Endodermal cell (in vitro differentiated cells): ENCODE data around the gene LAMB4. TPM values are rescaled to one million over a fixed set of nuclear protein-coding genes. Genes with fewer than 3 reads are reported as not detected.
A peak's percentile ranks its signal among the peaks of the same experiment; 100 is the strongest.

Experiments
- DNase-seq: peaks from one replicate; pipeline ENCODE4 v3.0.0-alpha.2; 2017
- H3K27ac ChIP-seq: 2 replicates; pipeline ENCODE4 v1.5.1; 2013; ENCODE audit warnings: mild to moderate bottlenecking, low read depth, low read length, moderate library complexity
- H3K27me3 ChIP-seq: 2 replicates; pipeline ENCODE4 v1.6.1; 2013; ENCODE audit warnings: mild to moderate bottlenecking, low read length, moderate library complexity; ENCODE audit not compliant: insufficient read depth, control insufficient read depth, poor library complexity, severe bottlenecking
- H3K36me3 ChIP-seq: 2 replicates; pipeline ENCODE4 v1.7.0; 2013; ENCODE audit warnings: mild to moderate bottlenecking, low read length, moderate library complexity; ENCODE audit not compliant: control insufficient read depth, insufficient read depth
- H3K4me1 ChIP-seq: one replicate; pipeline ENCODE4 v1.7.0; 2013; ENCODE audit warnings: low read length; ENCODE audit not compliant: control insufficient read depth, insufficient read depth
- H3K4me3 ChIP-seq: 2 replicates; pipeline ENCODE4 v1.5.1; 2013; ENCODE audit warnings: mild to moderate bottlenecking, low read length, moderate library complexity
- H3K9ac ChIP-seq: 2 replicates; pipeline ENCODE4 v1.6.1; 2013; ENCODE audit warnings: mild to moderate bottlenecking, low read length, moderate library complexity; ENCODE audit not compliant: poor library complexity, severe bottlenecking; ENCODE audit errors: extremely low read depth
- H3K9me3 ChIP-seq: 2 replicates; pipeline ENCODE4 v1.6.1; 2013; ENCODE audit warnings: mild to moderate bottlenecking, low read length, moderate library complexity; ENCODE audit not compliant: control insufficient read depth
- H3K27ac Mint-ChIP-seq: 2 replicates; pipeline ENCODE4 v1.8.0; 2020; ENCODE audit warnings: mixed read lengths
- H3K27me3 Mint-ChIP-seq: 2 replicates; pipeline ENCODE4 v1.8.0; 2021; ENCODE audit warnings: mild to moderate bottlenecking, mixed read lengths; ENCODE audit not compliant: insufficient read depth
- H3K36me3 Mint-ChIP-seq: 2 replicates; pipeline ENCODE4 v1.8.0; 2020; ENCODE audit warnings: low read depth, mixed read lengths
- H3K4me1 Mint-ChIP-seq: 2 replicates; pipeline ENCODE4 v1.8.0; 2020; ENCODE audit warnings: mixed read lengths
- H3K4me3 Mint-ChIP-seq: 2 replicates; pipeline ENCODE4 v1.8.0; 2020; ENCODE audit warnings: mild to moderate bottlenecking, moderate library complexity, mixed read lengths
- H3K9me3 Mint-ChIP-seq: 2 replicates; pipeline ENCODE4 v1.8.0; 2020; ENCODE audit warnings: mild to moderate bottlenecking, mixed read lengths
- CTCF ChIP-seq: fragments of 200-600 bp; sonication (generic); conservative IDR thresholded peaks from 2 replicates; pipeline ENCODE4 v1.5.0; 2021; ENCODE audit warnings: antibody characterized with exemption, mild to moderate bottlenecking
- WGBS, 2 experiments: methylation state at CpG; one replicate each; pipeline versions ENCODE4 v1.1.5 to v1.1.7; 2013; ENCODE audit warnings: missing lambda C conversion rate in 2 of 2, mixed read lengths in 1 of 2; ENCODE audit not compliant: insufficient coverage in 1 of 2, insufficient read length in 1 of 2; 5-methylcytosine and 5-hydroxymethylcytosine counted together
- total RNA-seq, 2 donors: library from RNA; stranded (reverse); fragmentation: NEBNext Ultra II Directional in 1 of 2; extraction: Animal tissue kit (Norgen Biotek cat#: 25700) in 1 of 2; gene quantifications; 2 replicates in 1 of 2; 3 replicates in 1 of 2; pipeline ENCODE4 v1.2.1, GENCODE V29; 2021

The LAMB4 gene
- total RNA-seq, 2 donors from 2014 or later: not detected

GRCh38 chr7:108104324-108104723 lies 25.8 kb downstream of the LAMB4 start:
- TF ChIP-seq CTCF: no peak
- no peaks in the 10 kb centered on the region for H3K9me3 Mint-ChIP-seq

DNA sequence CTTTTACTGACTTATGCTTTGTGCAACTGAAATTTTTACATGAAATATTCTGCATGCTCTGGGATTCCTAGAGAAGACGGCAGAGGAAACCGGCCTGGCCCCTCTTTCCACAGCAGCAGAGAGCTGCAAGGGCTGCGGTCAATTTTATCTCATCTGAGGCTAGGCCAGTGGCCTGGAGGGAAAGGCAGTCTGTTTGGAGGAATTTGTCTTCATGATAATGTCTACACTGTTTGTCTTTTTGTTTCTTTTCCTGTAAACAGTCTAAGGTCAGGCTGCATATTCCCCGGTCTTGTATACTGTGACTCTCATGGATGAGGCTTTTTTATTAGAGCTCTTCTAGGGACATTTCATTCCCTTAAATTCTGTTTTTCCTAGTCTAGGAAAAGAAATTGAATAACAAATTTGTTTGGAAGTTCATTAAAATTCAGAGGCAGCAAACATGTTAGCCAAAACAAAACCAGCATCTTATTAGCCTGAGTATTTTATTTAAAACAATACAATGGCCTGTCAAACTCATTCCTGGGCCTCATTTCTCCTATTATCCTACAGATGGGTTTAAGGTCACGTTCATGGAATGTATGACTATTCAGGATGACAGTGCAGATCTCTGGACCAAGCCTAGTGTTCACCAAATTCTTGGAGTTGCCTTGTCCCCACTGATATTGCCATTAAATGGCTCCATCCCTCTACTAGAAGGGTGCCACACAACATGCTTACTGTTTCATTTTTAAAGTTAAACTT lies 26.4 kb downstream of the LAMB4 start:
- H3K4me1 Mint-ChIP-seq: peaks cover 12% of the 10 kb centered on the region
- no peak overlapping the region for H3K4me3 ChIP-seq
- no peak for DNase-seq
- H3K27me3 Mint-ChIP-seq: no peaks in the 10 kb centered on the region
- no peak overlapping the region for H3K27ac Mint-ChIP-seq
- no peak for TF ChIP-seq CTCF
- H3K36me3 ChIP-seq: no peaks in the 10 kb centered on the region
- H3K9me3 ChIP-seq: no peaks in the 10 kb centered on the region
- no peak overlapping the region for H3K9ac ChIP-seq
- no peak overlapping the region for H3K27ac ChIP-seq
- H3K27me3 ChIP-seq: no peaks in the 10 kb centered on the region
- no peaks in the 10 kb centered on the region for H3K9me3 Mint-ChIP-seq
- peaks cover 5% of the 10 kb centered on the region for H3K4me1 ChIP-seq
- H3K36me3 Mint-ChIP-seq: no peaks in the 10 kb centered on the region
- 87 to 93% methylated on average over 4 to 5 of the region's 5 CpGs for WGBS, 2 experiments
- no peak overlapping the region for H3K4me3 Mint-ChIP-seq

More at GRCh38 chr7:108104324-108104723, 25.8 kb downstream of the LAMB4 start:
- Mint-ChIP-seq H3K36me3 (no peaks in the 10 kb centered on the region), H3K4me3 (no peak overlapping the region), H3K27ac (no peak overlapping the region), H3K4me1 (peaks cover 14% of the 10 kb centered on the region), H3K27me3 (no peaks in the 10 kb centered on the region)
- Histone ChIP-seq H3K4me3 (no peak overlapping the region), H3K9ac (no peak overlapping the region), H3K9me3 (no peaks in the 10 kb centered on the region), H3K4me1 (peaks cover 5% of the 10 kb centered on the region), H3K36me3 (no peaks in the 10 kb centered on the region), H3K27ac (no peak overlapping the region), H3K27me3 (no peaks in the 10 kb centered on the region)
- WGBS, 2 experiments: 92 to 97% methylated on average over 6 to 7 of the region's 7 CpGs
- DNase-seq: no peak

DNA sequence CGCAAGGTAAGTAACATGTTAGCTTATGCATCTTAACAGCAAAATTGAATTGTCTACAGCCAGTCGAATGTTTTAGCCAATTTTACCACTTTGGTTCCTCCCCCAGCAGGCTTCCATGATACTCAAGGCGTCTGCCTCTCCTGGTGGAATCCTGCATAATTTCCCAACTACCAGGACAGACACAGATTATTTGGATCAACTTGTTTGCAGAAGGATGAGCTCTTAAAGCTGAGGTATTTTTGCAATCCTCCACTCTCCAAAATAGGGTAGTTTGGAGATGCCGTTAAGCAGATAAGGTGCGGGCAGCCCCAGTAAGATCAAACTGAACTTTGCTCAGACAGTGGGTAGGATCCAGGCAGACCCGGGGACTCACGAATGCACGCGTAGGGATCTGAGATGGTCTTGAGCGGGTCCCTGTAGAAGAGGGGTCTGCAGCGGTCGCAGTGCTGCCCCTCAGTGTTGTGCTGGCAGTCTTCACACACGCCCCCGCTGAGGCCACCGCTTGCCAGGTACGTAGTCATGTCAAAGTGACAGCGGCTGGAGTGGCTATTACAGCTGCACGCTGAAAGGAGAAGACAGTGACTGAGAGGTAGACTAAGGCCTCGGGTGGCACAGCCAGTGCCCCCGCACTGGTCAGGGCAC lies 27.4 kb downstream of the LAMB4 start:
- no peak for DNase-seq
- Histone ChIP-seq H3K27me3 (no peaks in the 10 kb centered on the region), H3K4me1 (peaks cover 5% of the 10 kb centered on the region), H3K27ac (no peak overlapping the region), H3K4me3 (no peak overlapping the region), H3K9ac (no peak overlapping the region), H3K36me3 (no peaks in the 10 kb centered on the region), H3K9me3 (no peaks in the 10 kb centered on the region)
- H3K36me3 Mint-ChIP-seq: no peaks in the 10 kb centered on the region
- H3K9me3 Mint-ChIP-seq: no peaks in the 10 kb centered on the region
- no peaks in the 10 kb centered on the region for H3K27me3 Mint-ChIP-seq
- H3K4me3 Mint-ChIP-seq: no peak overlapping the region
- peaks cover 12% of the 10 kb centered on the region for H3K4me1 Mint-ChIP-seq
- no peak overlapping the region for H3K27ac Mint-ChIP-seq
- 90 to 96% methylated on average over 15 to 20 of the region's 20 CpGs for WGBS, 2 experiments
- TF ChIP-seq CTCF: peak; percentile 15
